IMR-90 (cell line): ENCODE measurements around the gene LNP1. TPM values are rescaled to one million over a fixed set of nuclear protein-coding genes. Genes with fewer than 3 reads are reported as not detected.

Experiments
- ATAC-seq: fragments of 200-7000 bp; cut with Tn5 transposase; 2 replicates; pipeline ENCODE4 v1.9.1; 2020; ENCODE audit warnings: low read depth, mild to moderate bottlenecking, moderate library complexity
- BruUV-seq: library from RNA; stranded (reverse); fragments of 400-500 nt; replicated peaks from 2 replicates; lab custom pipeline; 2021; lab: Mats Ljungman, UMichigan
- CTCF ChIA-PET: fragments of 300-600 bp; formaldehyde crosslinking; extraction: SDS; loops from one replicate; lab custom pipeline; 2021; ENCODE audit warnings: antibody characterized with exemption; lab: Yijun Ruan, JAX
- POLR2A ChIA-PET: fragments of 300-600 bp; sonication (Branson Sonifier 250); formaldehyde crosslinking; loops from one replicate; lab custom pipeline; 2022; ENCODE audit warnings: antibody characterized with exemption; ENCODE audit not compliant: unreplicated experiment; lab: Charles Lee
- DNase-seq: peaks from one replicate; pipeline ENCODE4 v3.0.0; 2013
- H2AFZ ChIP-seq: replicated peaks from 2 replicates; pipeline ENCODE3; 2013; ENCODE audit warnings: low read length, mild to moderate bottlenecking; ENCODE audit not compliant: poor library complexity
- H2AK5ac ChIP-seq: 2 replicates; pipeline ENCODE4 v1.6.1; 2013; ENCODE audit warnings: low read depth, low read length, inconsistent platforms
- H2AK9ac ChIP-seq: replicated peaks from 2 replicates; pipeline ENCODE3; 2013; ENCODE audit warnings: mild to moderate bottlenecking, low read depth, low read length, moderate library complexity; ENCODE audit not compliant: poor library complexity
- H2BK120ac ChIP-seq: 2 replicates; pipeline ENCODE4 v1.6.1; 2013; ENCODE audit warnings: low read depth, low read length, inconsistent platforms
- H2BK15ac ChIP-seq: 3 replicates; pipeline ENCODE4 v1.6.1; 2013; ENCODE audit warnings: low read depth, low read length, inconsistent platforms
- H2BK20ac ChIP-seq: 2 replicates; pipeline ENCODE4 v1.6.1; 2013; ENCODE audit warnings: low read depth, mild to moderate bottlenecking, inconsistent platforms, low read length, moderate library complexity
- H2BK5ac ChIP-seq: 2 replicates; pipeline ENCODE4 v1.6.1; 2013; ENCODE audit warnings: mild to moderate bottlenecking, low read depth, low read length, inconsistent platforms; ENCODE audit not compliant: poor library complexity, severe bottlenecking
- H3K14ac ChIP-seq: replicated peaks from 2 replicates; pipeline ENCODE4 v1.6.1; 2013; ENCODE audit warnings: low read depth, low read length, inconsistent platforms
- H3K18ac ChIP-seq: 2 replicates; pipeline ENCODE4 v1.6.1; 2013; ENCODE audit warnings: low read depth, low read length, control low read depth
- H3K23ac ChIP-seq: 2 replicates; pipeline ENCODE4 v1.6.1; 2013; ENCODE audit warnings: low read depth, low read length, inconsistent platforms
- H3K27ac ChIP-seq: 2 replicates; pipeline ENCODE4 v1.5.1; 2013; ENCODE audit warnings: mild to moderate bottlenecking, control low read depth, low read length; ENCODE audit not compliant: insufficient read depth
- H3K27me3 ChIP-seq: 2 replicates; pipeline ENCODE4 v1.6.1; 2013; ENCODE audit warnings: low read length; ENCODE audit not compliant: control insufficient read depth, insufficient read depth
- H3K36me3 ChIP-seq: 2 replicates; pipeline ENCODE4 v1.6.1; 2013; ENCODE audit warnings: low read length, mixed read lengths; ENCODE audit not compliant: control insufficient read depth, insufficient read depth
- H3K4ac ChIP-seq: 2 replicates; pipeline ENCODE4 v1.6.1; 2013; ENCODE audit warnings: low read depth, low read length, inconsistent platforms
- H3K4me1 ChIP-seq: 2 replicates; pipeline ENCODE4 v1.6.1; 2013; ENCODE audit warnings: low read length, mixed read lengths; ENCODE audit not compliant: control insufficient read depth, insufficient read depth
- H3K4me2 ChIP-seq: 2 replicates; pipeline ENCODE4 v1.6.1; 2013; ENCODE audit warnings: low read depth, mild to moderate bottlenecking, control low read depth, low read length, moderate library complexity
- H3K4me3 ChIP-seq: 2 replicates; pipeline ENCODE4 v1.5.1; 2013; ENCODE audit warnings: low read depth, mild to moderate bottlenecking, control low read depth, low read length, moderate library complexity; ENCODE audit not compliant: insufficient read depth
- H3K56ac ChIP-seq: 2 replicates; pipeline ENCODE4 v1.6.1; 2013; ENCODE audit warnings: low read length, inconsistent platforms; ENCODE audit not compliant: insufficient read depth; ENCODE audit errors: extremely low read depth
- H3K79me1 ChIP-seq, 2 experiments: 2 replicates each; pipeline ENCODE4 v1.6.1; 2013; ENCODE audit warnings: low read length in 2 of 2, inconsistent platforms in 1 of 2, low read depth in 1 of 2
- H3K9ac ChIP-seq: 2 replicates; pipeline ENCODE4 v1.6.1; 2013; ENCODE audit warnings: low read depth, low read length, control low read depth
- H3K9me1 ChIP-seq: 2 replicates; pipeline ENCODE4 v1.6.1; 2013; ENCODE audit warnings: low read length, inconsistent platforms; ENCODE audit not compliant: insufficient read depth
- H3K9me3 ChIP-seq: 2 replicates; pipeline ENCODE4 v1.6.1; 2013; ENCODE audit warnings: low read length; ENCODE audit not compliant: control insufficient read depth, insufficient read depth
- H4K20me1 ChIP-seq: 2 replicates; pipeline ENCODE4 v1.6.1; 2013; ENCODE audit warnings: low read length, inconsistent platforms; ENCODE audit not compliant: insufficient read depth
- H4K5ac ChIP-seq: 2 replicates; pipeline ENCODE4 v1.6.1; 2013; ENCODE audit warnings: mild to moderate bottlenecking, low read depth, low read length, control low read depth
- H4K8ac ChIP-seq, 2 experiments: 2 replicates each; pipeline ENCODE4 v1.6.1; 2013; ENCODE audit warnings: low read depth in 2 of 2, low read length in 2 of 2, control low read depth in 1 of 2, inconsistent platforms in 1 of 2
- H4K91ac ChIP-seq: 2 replicates; pipeline ENCODE4 v1.6.1; 2013; ENCODE audit warnings: low read depth, low read length, inconsistent platforms; ENCODE audit not compliant: insufficient read depth
- BHLHE40 ChIP-seq: fragments of 150-350 bp; IDR thresholded peaks from 2 replicates; pipeline ENCODE4 v1.6.1; 2016; ENCODE audit warnings: mild to moderate bottlenecking, low read depth, low read length
- CEBPB ChIP-seq: IDR thresholded peaks from 2 replicates; pipeline ENCODE4 v1.6.1; 2012; ENCODE audit warnings: low read depth, low read length, improper control_type of control experiment
- CHD1 ChIP-seq: IDR thresholded peaks from 2 replicates; pipeline ENCODE4 v1.6.1; 2012; ENCODE audit warnings: low read depth, low read length, improper control_type of control experiment
- CTCF ChIP-seq: conservative IDR thresholded peaks from 2 replicates; pipeline ENCODE4 v1.5.1; 2012; ENCODE audit warnings: mild to moderate bottlenecking, low read depth, low read length, improper control_type of control experiment
- FOS ChIP-seq: fragments of 150-350 bp; IDR thresholded peaks from 2 replicates; pipeline ENCODE4 v1.6.1; 2016; ENCODE audit warnings: low read depth, low read length
- MAFK ChIP-seq: IDR thresholded peaks from 2 replicates; pipeline ENCODE4 v1.6.1; 2012; ENCODE audit warnings: low read depth, low read length, improper control_type of control experiment
- MAZ ChIP-seq: IDR thresholded peaks from 2 replicates; pipeline ENCODE4 v1.6.1; 2012; ENCODE audit warnings: low read depth, mild to moderate bottlenecking, low read length, improper control_type of control experiment, moderate library complexity, borderline replicate concordance
- MXI1 ChIP-seq: IDR thresholded peaks from 2 replicates; pipeline ENCODE4 v1.6.1; 2012; ENCODE audit warnings: low read depth, mild to moderate bottlenecking, low read length, moderate library complexity, borderline replicate concordance
- POLR2A ChIP-seq: IDR thresholded peaks from 2 replicates; pipeline ENCODE4 v1.6.1; 2012; ENCODE audit warnings: mild to moderate bottlenecking, low read depth, low read length
- RAD21 ChIP-seq: IDR thresholded peaks from 2 replicates; pipeline ENCODE4 v1.6.1; 2012; ENCODE audit warnings: low read length, improper control_type of control experiment
- RFX5 ChIP-seq: IDR thresholded peaks from 2 replicates; pipeline ENCODE4 v1.8.0; 2012; ENCODE audit warnings: low read depth, mild to moderate bottlenecking, low read length, moderate library complexity
- USF2 ChIP-seq: fragments of 150-350 bp; IDR thresholded peaks from 2 replicates; pipeline ENCODE4 v1.6.1; 2017; ENCODE audit warnings: mild to moderate bottlenecking, antibody characterized with exemption, low read length, low read depth
- WGBS, 2 experiments: methylation state at CpG; one replicate each; pipeline versions ENCODE4 v1.1.5 to v1.1.7; 2013; ENCODE audit warnings: missing lambda C conversion rate in 2 of 2; ENCODE audit not compliant: insufficient read length in 1 of 2; ENCODE audit errors: extremely low coverage in 2 of 2; 5-methylcytosine and 5-hydroxymethylcytosine counted together
- dilution Hi-C: fragments of 300-500 bp; cut with HindIII; formaldehyde crosslinking; loops from one replicate; pipeline ENCODE4 v1.14.3; 2018; ENCODE audit warnings: low sequenced_read_pairs; ENCODE audit not compliant: unreplicated experiment
- in situ Hi-C: fragments of 300-500 bp; cut with MboI; formaldehyde crosslinking; loops from 3 replicates; pipeline ENCODE4 v1.14.3; 2019; ENCODE audit warnings: low sequenced_read_pairs, inconsistent platforms, mixed read lengths
- intact Hi-C: fragments of 100-400 bp; cut with micrococcal nuclease; formaldehyde crosslinking; loops from 2 replicates; pipeline ENCODE4 v1.10.0; 2022
- polyA plus RNA-seq, 3 experiments: library from polyadenylated mRNA; depleted of rRNA; stranded (reverse); fragments of >200 nt; gene quantifications; 2 replicates each; pipeline ENCODE4 v1.2.3, GENCODE V29; 2012; ENCODE audit warnings: low replicate concordance in 1 of 3
- total RNA-seq: library from RNA; depleted of rRNA; stranded (reverse); fragments of >200 nt; gene quantifications from 2 replicates; pipeline ENCODE4 v1.2.3, GENCODE V29; 2012
- TF ChIP-seq, protein P1 (sequence below): fragments of 150-350 bp; IDR thresholded peaks from 2 replicates; pipeline ENCODE4 v1.6.1; 2016; ENCODE audit warnings: low read depth, mild to moderate bottlenecking, low read length, moderate library complexity, borderline replicate concordance

Gene LNP1
- total and polyA plus RNA-seq, 2 of the 4 experiments (the other 2 are of a cell fraction) = 2.2 to 2.4 TPM

GRCh38 chr3:100359035-100359434 lies 42.3 kb upstream of the LNP1 start:
- TF ChIP-seq USF2 (no peak), CHD1 (no peak), FOS (no peak), CTCF (no peak), CEBPB (no peak), MAFK (no peak), MXI1 (no peak), MAZ (no peak), RAD21 (no peak), RFX5 (no peak), POLR2A (no peak), BHLHE40 (no peak)
- TF ChIP-seq, protein P1, sequence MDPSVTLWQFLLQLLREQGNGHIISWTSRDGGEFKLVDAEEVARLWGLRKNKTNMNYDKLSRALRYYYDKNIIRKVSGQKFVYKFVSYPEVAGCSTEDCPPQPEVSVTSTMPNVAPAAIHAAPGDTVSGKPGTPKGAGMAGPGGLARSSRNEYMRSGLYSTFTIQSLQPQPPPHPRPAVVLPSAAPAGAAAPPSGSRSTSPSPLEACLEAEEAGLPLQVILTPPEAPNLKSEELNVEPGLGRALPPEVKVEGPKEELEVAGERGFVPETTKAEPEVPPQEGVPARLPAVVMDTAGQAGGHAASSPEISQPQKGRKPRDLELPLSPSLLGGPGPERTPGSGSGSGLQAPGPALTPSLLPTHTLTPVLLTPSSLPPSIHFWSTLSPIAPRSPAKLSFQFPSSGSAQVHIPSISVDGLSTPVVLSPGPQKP = no peak
- ChIA-PET POLR2A (no interaction called here), CTCF (no interaction called here)
- dilution Hi-C loops = no loop called here
- in situ Hi-C loops = no loop called here
- Histone ChIP-seq H3K4me1 (no peaks in the 10 kb centered on the region), H3K56ac (no peak overlapping the region), H2AFZ (no peak overlapping the region), H3K4me2 (no peak overlapping the region), H3K23ac (no peak overlapping the region), H3K36me3 (peaks cover 22% of the 10 kb centered on the region), H3K4me3 (no peak overlapping the region), H2BK20ac (no peak overlapping the region), H2AK5ac (no peak overlapping the region), H3K27me3 (no peaks in the 10 kb centered on the region), H3K9ac (no peak overlapping the region), H4K8ac (no peak overlapping the region), H2BK15ac (no peak overlapping the region), H2BK5ac (no peak overlapping the region), H3K27ac (no peak overlapping the region), H3K9me3 (peaks cover 4% of the 10 kb centered on the region), H4K91ac (no peak overlapping the region), H3K79me1 (no peaks in the 10 kb centered on the region; a peak in 1 of 4 replicates), H4K5ac (no peak overlapping the region), H2AK9ac (no peak overlapping the region), H3K9me1 (0 out of 2 replicates have a peak, but pooled peaks cover 2% of the 10 kb centered on the region), H4K20me1 (no peaks in the 10 kb centered on the region), H3K18ac (no peak overlapping the region), H3K4ac (no peak overlapping the region), H2BK120ac (no peak overlapping the region), H3K14ac (no peak overlapping the region)
- 100% methylated on average over 1 of the region's 3 CpGs; no CpG with 5 or more reads in 1 of the 2 experiments for WGBS, 2 experiments
- no TSS peak for BruUV-seq
- intact Hi-C loops = no loop called here
- no peak for ATAC-seq
- DNase-seq = no peak
